Measurements from ENCODE around the gene TXN.

The TXN gene

GRCh38 chr9:110228321-110228720, 28.0 kb downstream of the TXN start:
- POLR2A ChIA-PET: interaction anchor here (0.6 to 1.5 kb wide), 2 partner anchors 28 to 66 kb away, joined by 3 read pairs; partner anchors contain the start of gene TXN
- TF ChIP-seq FOXM1 (IDR thresholded peaks at IDR 0.05; ENCODE audit: borderline replicate concordance) (no peak), SUZ12 (IDR thresholded peaks at IDR 0.05) (no peak), SP1 (IDR thresholded peaks at IDR 0.05) (no peak), TARDBP (IDR thresholded peaks at IDR 0.05) (no peak), FOXA1 (IDR thresholded peaks at IDR 0.05) (no peak), LEF1 (IDR thresholded peaks at IDR 0.05; ENCODE audit: borderline replicate concordance) (no peak), HDGF (IDR thresholded peaks at IDR 0.05; ENCODE audit: borderline replicate concordance) (no peak), L3MBTL2 (conservative IDR thresholded peaks at IDR 0.05) (no peak), BHLHE40 (IDR thresholded peaks at IDR 0.05; ENCODE audit: borderline replicate concordance) (no peak), PKNOX1 (IDR thresholded peaks at IDR 0.05) (no peak), ARNT (IDR thresholded peaks at IDR 0.05) (no peak), FOXK2 (IDR thresholded peaks at IDR 0.05) (no peak)
- CTCF ChIA-PET: no interaction called here
- DNase-seq (ENCODE audit: extremely low spot score): no peak

DNA sequence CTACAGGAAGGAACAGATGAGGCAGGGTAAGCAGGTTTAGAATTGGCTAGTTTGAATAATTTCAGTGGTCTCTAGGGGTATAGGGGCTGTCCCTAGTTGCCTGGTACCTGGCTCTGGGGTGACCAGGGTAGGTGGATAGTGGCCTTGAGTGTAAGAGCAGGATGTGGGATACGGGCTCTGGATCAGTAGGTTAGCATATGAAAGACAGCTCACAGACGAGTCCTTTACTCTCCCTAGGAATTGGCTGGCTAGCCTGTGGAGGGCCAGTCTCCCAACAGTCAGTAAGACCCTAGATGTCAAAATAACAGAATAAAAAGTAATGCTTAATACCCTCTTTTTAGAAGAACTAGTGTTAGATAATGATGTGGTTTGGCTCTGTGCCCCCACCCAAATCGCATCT, 31.7 kb downstream of the TXN start:
- ChIA-PET POLR2A (no interaction called here), CTCF (no interaction called here)
- no peak for TF ChIP-seq L3MBTL2 (conservative IDR thresholded peaks at IDR 0.05)
- TF ChIP-seq TARDBP (IDR thresholded peaks at IDR 0.05): no peak
- TF ChIP-seq ARNT (IDR thresholded peaks at IDR 0.05): no peak
- TF ChIP-seq PKNOX1 (IDR thresholded peaks at IDR 0.05): no peak
- no peak for TF ChIP-seq SUZ12 (IDR thresholded peaks at IDR 0.05)
- no peak for TF ChIP-seq BHLHE40 (IDR thresholded peaks at IDR 0.05; ENCODE audit: borderline replicate concordance)
- TF ChIP-seq CTBP1 (IDR thresholded peaks at IDR 0.05; ENCODE audit: borderline replicate concordance): no peak
- TF ChIP-seq FOXK2 (IDR thresholded peaks at IDR 0.05): no peak
- no peak for TF ChIP-seq ELF4 (IDR thresholded peaks at IDR 0.05)
- no peak for TF ChIP-seq SP1 (IDR thresholded peaks at IDR 0.05)
- no peak for TF ChIP-seq ZNF384 (IDR thresholded peaks at IDR 0.05)
- TF ChIP-seq HDGF (IDR thresholded peaks at IDR 0.05; ENCODE audit: borderline replicate concordance): no peak
- no peak for TF ChIP-seq FOXM1 (IDR thresholded peaks at IDR 0.05; ENCODE audit: borderline replicate concordance)
- no peak for TF ChIP-seq NFRKB (IDR thresholded peaks at IDR 0.05)
- DNase-seq (ENCODE audit: extremely low spot score): no peak

DNA sequence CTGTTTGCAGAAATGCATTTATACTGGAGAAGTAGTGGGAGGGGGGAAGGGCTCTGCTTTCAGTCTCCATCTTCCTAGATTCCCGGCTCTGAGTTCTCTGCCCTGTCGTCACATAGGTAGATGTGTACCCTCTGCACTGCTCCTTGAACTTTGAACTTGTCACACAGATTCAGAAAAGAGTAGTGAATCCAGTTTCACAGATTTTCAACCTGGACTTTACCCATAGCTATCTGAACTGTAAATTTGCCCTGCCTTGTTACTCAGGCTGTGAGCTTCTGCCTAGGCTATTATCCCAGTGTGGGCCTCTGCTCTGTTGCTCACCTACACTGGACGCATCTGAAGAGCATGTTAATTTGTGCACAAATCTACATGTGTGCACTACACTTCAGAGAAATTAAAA, 35.5 kb downstream of the TXN start:
- POLR2A ChIA-PET: no interaction called here
- TF ChIP-seq PKNOX1 (IDR thresholded peaks at IDR 0.05) (no peak), FOXK2 (IDR thresholded peaks at IDR 0.05) (no peak), SP1 (IDR thresholded peaks at IDR 0.05) (no peak), TARDBP (IDR thresholded peaks at IDR 0.05) (no peak), CTBP1 (IDR thresholded peaks at IDR 0.05; ENCODE audit: borderline replicate concordance) (no peak), FOXA1 (IDR thresholded peaks at IDR 0.05) (no peak), BHLHE40 (IDR thresholded peaks at IDR 0.05; ENCODE audit: borderline replicate concordance) (no peak), FOXM1 (IDR thresholded peaks at IDR 0.05; ENCODE audit: borderline replicate concordance) (no peak), L3MBTL2 (conservative IDR thresholded peaks at IDR 0.05) (no peak), LEF1 (IDR thresholded peaks at IDR 0.05; ENCODE audit: borderline replicate concordance) (no peak), HDGF (IDR thresholded peaks at IDR 0.05; ENCODE audit: borderline replicate concordance) (no peak), ZNF384 (IDR thresholded peaks at IDR 0.05) (no peak)
- CTCF ChIA-PET: interaction anchor here (0.7 kb wide), 1 partner anchor 207 kb away, joined by 3 read pairs; no protein-coding TSS in a partner anchor
- DNase-seq (ENCODE audit: extremely low spot score): no peak

DNA sequence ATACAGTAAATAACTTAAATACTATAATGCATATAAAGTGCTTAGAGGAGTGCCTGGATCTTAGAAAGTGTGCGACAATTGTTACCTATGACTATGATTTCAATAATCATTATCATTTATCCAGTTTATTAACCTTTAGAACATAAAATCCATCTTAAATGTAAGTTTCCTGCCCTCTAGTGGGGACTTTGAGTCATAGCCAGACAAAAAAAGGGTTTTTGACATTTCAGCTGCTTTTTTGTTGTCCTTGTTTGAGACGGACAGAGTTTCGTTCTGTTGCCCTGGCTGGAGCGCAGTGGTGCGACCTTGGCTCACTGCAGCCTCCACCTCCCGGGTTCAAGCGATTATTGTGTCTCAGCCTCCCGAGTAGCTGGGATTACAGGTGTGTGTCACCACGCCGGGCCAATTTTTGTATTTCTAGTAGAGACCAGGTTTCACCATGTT, 38.6 kb downstream of the TXN start:
- DNase-seq (ENCODE audit: extremely low spot score): no peak
- CTCF ChIA-PET: interaction anchor here (0.6 to 2.6 kb wide), 6 partner anchors 11 to 314 kb away, joined by 3 to 12 read pairs (median 3); no protein-coding TSS in a partner anchor

DNA sequence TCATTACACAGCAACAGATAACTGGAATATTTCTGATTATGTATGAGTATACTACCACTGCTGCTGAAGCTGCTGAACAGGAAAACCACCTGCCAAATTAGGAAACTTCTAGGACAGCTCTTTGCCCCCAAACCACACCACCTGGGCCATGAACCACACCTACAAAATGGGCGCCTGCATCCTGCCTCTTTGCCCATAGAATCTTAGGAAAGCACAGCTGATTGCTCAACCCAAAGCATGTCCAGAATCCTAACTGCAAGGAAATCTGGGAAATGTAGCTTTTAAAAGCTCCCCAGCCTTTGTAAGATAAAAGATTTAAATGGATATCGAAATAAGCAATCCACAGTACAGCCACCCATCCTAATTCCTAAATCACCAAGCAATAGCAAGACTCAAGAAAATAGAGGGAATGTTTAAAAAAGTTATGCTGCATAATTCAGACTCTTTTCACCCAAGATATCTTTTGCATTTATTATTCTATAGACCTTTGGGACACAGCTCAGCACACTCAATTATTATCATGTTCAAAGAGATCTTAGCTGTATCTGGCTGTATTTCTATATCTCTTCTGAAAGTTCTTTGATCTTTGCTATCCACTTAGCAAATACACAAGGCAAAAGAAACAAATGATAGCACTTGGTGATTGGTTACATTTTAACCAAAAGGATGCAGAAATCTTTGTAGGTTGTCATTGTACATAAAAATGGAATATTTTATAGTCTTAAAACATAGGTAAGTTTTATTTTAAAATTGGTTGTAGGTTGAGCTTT, 41.5 kb downstream of the TXN start:
- no peak for TF ChIP-seq NFRKB (IDR thresholded peaks at IDR 0.05)
- no peak for TF ChIP-seq SP1 (IDR thresholded peaks at IDR 0.05)
- no peak for TF ChIP-seq SUZ12 (IDR thresholded peaks at IDR 0.05)
- no peak for TF ChIP-seq FOXM1 (IDR thresholded peaks at IDR 0.05; ENCODE audit: borderline replicate concordance)
- TF ChIP-seq ARNT (IDR thresholded peaks at IDR 0.05): no peak
- DNase-seq (ENCODE audit: extremely low spot score): no peak
- ChIA-PET CTCF (interaction anchor here (1.5 kb wide), 1 partner anchor 31 kb away, joined by 5 read pairs; no protein-coding TSS in a partner anchor), POLR2A (interaction anchor here (1.3 kb wide), 1 partner anchor 32 kb away, joined by 3 read pairs; no protein-coding TSS in a partner anchor)

More for the DNA sequence above, 38.6 kb downstream of the TXN start:
- POLR2A ChIA-PET: interaction anchor here (1.2 kb wide), 1 partner anchor 39 kb away, joined by 3 read pairs; the partner anchor contains the start of gene TXN
- no peak for TF ChIP-seq SP1 (IDR thresholded peaks at IDR 0.05)
- TF ChIP-seq LEF1 (IDR thresholded peaks at IDR 0.05; ENCODE audit: borderline replicate concordance): no peak
- TF ChIP-seq BHLHE40 (IDR thresholded peaks at IDR 0.05; ENCODE audit: borderline replicate concordance): no peak
- no peak for TF ChIP-seq ZNF384 (IDR thresholded peaks at IDR 0.05)
- TF ChIP-seq PKNOX1 (IDR thresholded peaks at IDR 0.05): no peak
